Upper lobe of left lung (tissue), 4 donors: Measurements from ENCODE around the gene PARG.
"Not testable (repeated sequence)": the region's sequence is repeated elsewhere in the genome, so short reads cannot be mapped to it uniquely, and the experiment has no call there.

ENCODE experiments used
- EP300 ChIP-seq, 4 donors: sonication (generic); formaldehyde crosslinking; IDR thresholded peaks; one replicate each; pipeline ENCODE4 v1.5.1; 2017; ENCODE audit warnings: antibody characterized with exemption in 4 of 4, control low read depth in 2 of 4
- POLR2A ChIP-seq, 4 donors: fragments of 450-650 bp; IDR thresholded peaks; one replicate each; pipeline ENCODE4 v1.5.1; 2016 to 2017; ENCODE audit warnings: antibody characterized with exemption in 4 of 4, mild to moderate bottlenecking in 2 of 4
- POLR2AphosphoS5 ChIP-seq, 2 donors: sonication (generic); formaldehyde crosslinking; IDR thresholded peaks; one replicate each; pipeline ENCODE4 v1.5.1; 2017; ENCODE audit warnings: antibody characterized with exemption in 2 of 2
- TF ChIP-seq, protein P1 (sequence below), 6 experiments: fragments of 450-650 bp in 4 of 6; fragments of 200-600 bp in 2 of 6; sonication (generic) in 2 of 6; IDR thresholded peaks; one replicate each; pipeline ENCODE4 v1.5.1; 2016 to 2019; ENCODE audit warnings: antibody characterized with exemption in 6 of 6

DNA sequence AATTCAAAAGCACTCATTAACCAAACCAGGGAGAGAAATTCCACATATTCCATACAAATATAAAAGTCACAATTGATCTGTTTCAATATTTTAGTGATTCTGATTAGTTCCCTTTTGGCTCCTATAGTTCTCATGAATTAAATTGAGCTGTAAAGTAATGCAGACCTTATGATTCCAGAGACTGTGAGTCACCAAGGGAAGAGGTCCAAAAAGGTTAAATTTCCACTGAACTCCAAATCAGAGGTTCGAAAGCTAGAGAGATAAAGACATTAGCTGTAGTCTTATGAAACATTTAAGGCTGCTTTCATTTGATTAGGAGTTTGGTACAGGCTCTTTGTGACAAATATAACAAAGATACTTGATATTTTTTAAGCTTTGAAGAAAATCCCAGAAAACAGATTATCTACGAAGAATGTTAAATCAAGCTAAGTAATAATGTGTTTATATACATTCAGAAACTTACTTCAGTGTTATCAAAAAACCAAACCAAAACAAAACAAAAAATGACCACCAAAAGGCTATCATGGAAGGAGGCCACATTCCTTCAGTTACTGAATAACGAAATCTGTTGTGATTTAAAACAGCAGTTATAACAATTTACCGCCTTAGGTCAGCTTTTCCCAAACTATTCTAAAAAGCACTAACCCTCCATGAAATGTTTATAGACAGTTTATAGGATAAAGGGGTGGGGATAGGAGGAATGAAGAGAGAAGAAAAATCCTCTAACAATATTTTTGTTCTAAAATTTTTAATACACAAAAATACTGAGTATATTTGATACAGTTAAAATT is 33.3 kb downstream of the PARG start:
- TF ChIP-seq, protein P1, sequence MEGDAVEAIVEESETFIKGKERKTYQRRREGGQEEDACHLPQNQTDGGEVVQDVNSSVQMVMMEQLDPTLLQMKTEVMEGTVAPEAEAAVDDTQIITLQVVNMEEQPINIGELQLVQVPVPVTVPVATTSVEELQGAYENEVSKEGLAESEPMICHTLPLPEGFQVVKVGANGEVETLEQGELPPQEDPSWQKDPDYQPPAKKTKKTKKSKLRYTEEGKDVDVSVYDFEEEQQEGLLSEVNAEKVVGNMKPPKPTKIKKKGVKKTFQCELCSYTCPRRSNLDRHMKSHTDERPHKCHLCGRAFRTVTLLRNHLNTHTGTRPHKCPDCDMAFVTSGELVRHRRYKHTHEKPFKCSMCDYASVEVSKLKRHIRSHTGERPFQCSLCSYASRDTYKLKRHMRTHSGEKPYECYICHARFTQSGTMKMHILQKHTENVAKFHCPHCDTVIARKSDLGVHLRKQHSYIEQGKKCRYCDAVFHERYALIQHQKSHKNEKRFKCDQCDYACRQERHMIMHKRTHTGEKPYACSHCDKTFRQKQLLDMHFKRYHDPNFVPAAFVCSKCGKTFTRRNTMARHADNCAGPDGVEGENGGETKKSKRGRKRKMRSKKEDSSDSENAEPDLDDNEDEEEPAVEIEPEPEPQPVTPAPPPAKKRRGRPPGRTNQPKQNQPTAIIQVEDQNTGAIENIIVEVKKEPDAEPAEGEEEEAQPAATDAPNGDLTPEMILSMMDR (IDR thresholded peaks at IDR 0.05) = not testable (repeated sequence)
- not testable (repeated sequence) for TF ChIP-seq POLR2A, POLR2AphosphoS5, EP300 (IDR thresholded peaks at IDR 0.05)
